Panc1 (cell line): ENCODE data around the gene PHF10. TPM values are rescaled to one million over a fixed set of nuclear protein-coding genes. Genes with fewer than 3 reads are reported as not detected.

Experiments used
- ATAC-seq: fragments of 200-7000 bp; cut with Tn5 transposase; 2 replicates; pipeline ENCODE4 v1.9.1; 2020; ENCODE audit warnings: mild to moderate bottlenecking, moderate library complexity
- BruUV-seq: library from RNA; stranded (reverse); fragments of 400-500 nt; replicated peaks from 2 replicates; lab custom pipeline; 2021; lab: Mats Ljungman, UMichigan
- CTCF ChIA-PET: fragments of 300-600 bp; sonication (Branson Sonifier 250); formaldehyde crosslinking; loops from one replicate; lab custom pipeline; 2022; ENCODE audit warnings: antibody characterized with exemption; lab: Charles Lee
- POLR2A ChIA-PET: fragments of 300-600 bp; sonication (Branson Sonifier 250); formaldehyde crosslinking; loops from one replicate; lab custom pipeline; 2022; ENCODE audit warnings: antibody characterized with exemption; lab: Charles Lee
- DNase-seq: peaks from one replicate; pipeline ENCODE4 v3.0.0-alpha.2; 2010; ENCODE audit warnings: low read depth, low spot score
- H3K27ac ChIP-seq: 2 replicates; pipeline ENCODE4 v1.5.1; 2011; ENCODE audit warnings: mild to moderate bottlenecking, low read length, inconsistent platforms
- H3K27me3 ChIP-seq: fragments of 200-500 bp; sonication (Bioruptor generic); 2 replicates; pipeline ENCODE4 v1.6.0; 2014; ENCODE audit warnings: low read length, inconsistent platforms; ENCODE audit not compliant: control insufficient read depth, insufficient read depth
- H3K36me3 ChIP-seq: fragments of 200-500 bp; sonication (Bioruptor generic); 2 replicates; pipeline ENCODE4 v1.5.1; 2014; ENCODE audit warnings: inconsistent platforms, mild to moderate bottlenecking, low read length, moderate library complexity; ENCODE audit not compliant: control insufficient read depth, insufficient read depth
- H3K4me1 ChIP-seq: 2 replicates; pipeline ENCODE4 v1.5.1; 2011; ENCODE audit warnings: inconsistent platforms, mild to moderate bottlenecking, low read length, moderate library complexity; ENCODE audit not compliant: control insufficient read depth, insufficient read depth
- H3K4me3 ChIP-seq, 2 experiments: 2 replicates each; pipeline ENCODE4 v1.5.1; 2011 to 2012; ENCODE audit warnings: low read depth in 2 of 2, low read length in 2 of 2, mild to moderate bottlenecking in 2 of 2, inconsistent platforms in 1 of 2, moderate library complexity in 1 of 2
- H3K9me3 ChIP-seq: fragments of 200-500 bp; sonication (Bioruptor generic); 2 replicates; pipeline ENCODE4 v1.5.1; 2014; ENCODE audit warnings: low read depth, mild to moderate bottlenecking, inconsistent platforms, low read length, moderate library complexity; ENCODE audit not compliant: control insufficient read depth, insufficient read depth
- POLR2AphosphoS5 ChIP-seq: IDR thresholded peaks from 2 replicates; pipeline ENCODE4 v1.6.1; 2012; ENCODE audit warnings: mild to moderate bottlenecking, low read depth, low read length, moderate library complexity
- SIN3A ChIP-seq: IDR thresholded peaks from 2 replicates; pipeline ENCODE4 v1.6.1; 2012; ENCODE audit warnings: low read depth, mild to moderate bottlenecking, low read length, moderate library complexity, borderline replicate concordance; ENCODE audit not compliant: insufficient read depth
- TCF7L2 ChIP-seq: IDR thresholded peaks from 2 replicates; pipeline ENCODE4 v1.6.1; 2011; ENCODE audit warnings: mild to moderate bottlenecking, low read depth, low read length, inconsistent platforms
- in situ Hi-C: cut with HindIII; loops from 2 replicates; pipeline ENCODE4 v1.10.0; 2016; ENCODE audit warnings: low sequenced_read_pairs, low pct_unique_long_range_greater_than_20kb
- intact Hi-C: fragments of 100-400 bp; cut with micrococcal nuclease; formaldehyde crosslinking; loops from one replicate; pipeline ENCODE4 v1.10.0; 2022; ENCODE audit not compliant: unreplicated experiment
- total RNA-seq: library from RNA; stranded (reverse); gene quantifications from one replicate; pipeline ENCODE4 v1.2.1, GENCODE V29; 2021; ENCODE audit not compliant: unreplicated experiment
- TF ChIP-seq, protein P1 (sequence below), 2 experiments: IDR thresholded peaks; 2 replicates each; pipeline ENCODE4 v1.6.1; 2011 to 2012; ENCODE audit warnings: low read depth in 2 of 2, control low read depth in 1 of 2, low read length in 1 of 2, mild to moderate bottlenecking in 1 of 2, moderate library complexity in 1 of 2; ENCODE audit not compliant: insufficient read depth in 1 of 2
- TF ChIP-seq, protein P2 (sequence below): fragments of 450-650 bp; IDR thresholded peaks from 2 replicates; pipeline ENCODE4 v1.5.1; 2017; ENCODE audit warnings: mild to moderate bottlenecking

Gene PHF10
- total RNA-seq, 1 experiment from 2014 or later, result 71.7 TPM

DNA sequence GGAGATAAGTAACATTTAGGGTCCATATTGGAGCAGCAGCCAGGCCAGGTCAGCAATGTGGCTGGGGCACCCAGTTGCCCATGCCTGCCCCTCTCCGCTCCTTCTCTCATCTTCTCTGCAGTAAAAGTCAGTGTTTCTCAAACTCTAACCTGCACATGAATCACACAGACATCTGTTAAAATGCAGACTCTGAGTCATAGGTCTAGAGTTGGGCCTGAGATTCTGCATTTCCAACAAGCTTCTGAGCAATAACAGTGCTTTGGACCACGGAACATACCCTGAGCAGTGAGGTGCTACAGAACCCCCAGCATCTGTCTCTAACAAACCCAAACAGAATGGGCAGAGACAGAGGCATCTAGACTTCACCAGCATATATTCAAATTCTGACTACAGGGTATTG lies 10.1 kb downstream of the PHF10 start:
- CTCF ChIA-PET, result no interaction called here
- no peaks in the 10 kb centered on the region for H3K9me3 ChIP-seq
- in situ Hi-C loops (no loop called here), intact Hi-C loops (no loop called here)
- peaks cover 56% of the 10 kb centered on the region for H3K36me3 ChIP-seq
- H3K4me3 ChIP-seq, result no peak overlapping the region
- no peak for DNase-seq
- no peaks in the 10 kb centered on the region for H3K27me3 ChIP-seq
- ATAC-seq, result no peak
- H3K4me1 ChIP-seq, result peaks cover 3% of the 10 kb centered on the region
- TF ChIP-seq, protein P1, sequence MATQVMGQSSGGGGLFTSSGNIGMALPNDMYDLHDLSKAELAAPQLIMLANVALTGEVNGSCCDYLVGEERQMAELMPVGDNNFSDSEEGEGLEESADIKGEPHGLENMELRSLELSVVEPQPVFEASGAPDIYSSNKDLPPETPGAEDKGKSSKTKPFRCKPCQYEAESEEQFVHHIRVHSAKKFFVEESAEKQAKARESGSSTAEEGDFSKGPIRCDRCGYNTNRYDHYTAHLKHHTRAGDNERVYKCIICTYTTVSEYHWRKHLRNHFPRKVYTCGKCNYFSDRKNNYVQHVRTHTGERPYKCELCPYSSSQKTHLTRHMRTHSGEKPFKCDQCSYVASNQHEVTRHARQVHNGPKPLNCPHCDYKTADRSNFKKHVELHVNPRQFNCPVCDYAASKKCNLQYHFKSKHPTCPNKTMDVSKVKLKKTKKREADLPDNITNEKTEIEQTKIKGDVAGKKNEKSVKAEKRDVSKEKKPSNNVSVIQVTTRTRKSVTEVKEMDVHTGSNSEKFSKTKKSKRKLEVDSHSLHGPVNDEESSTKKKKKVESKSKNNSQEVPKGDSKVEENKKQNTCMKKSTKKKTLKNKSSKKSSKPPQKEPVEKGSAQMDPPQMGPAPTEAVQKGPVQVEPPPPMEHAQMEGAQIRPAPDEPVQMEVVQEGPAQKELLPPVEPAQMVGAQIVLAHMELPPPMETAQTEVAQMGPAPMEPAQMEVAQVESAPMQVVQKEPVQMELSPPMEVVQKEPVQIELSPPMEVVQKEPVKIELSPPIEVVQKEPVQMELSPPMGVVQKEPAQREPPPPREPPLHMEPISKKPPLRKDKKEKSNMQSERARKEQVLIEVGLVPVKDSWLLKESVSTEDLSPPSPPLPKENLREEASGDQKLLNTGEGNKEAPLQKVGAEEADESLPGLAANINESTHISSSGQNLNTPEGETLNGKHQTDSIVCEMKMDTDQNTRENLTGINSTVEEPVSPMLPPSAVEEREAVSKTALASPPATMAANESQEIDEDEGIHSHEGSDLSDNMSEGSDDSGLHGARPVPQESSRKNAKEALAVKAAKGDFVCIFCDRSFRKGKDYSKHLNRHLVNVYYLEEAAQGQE (IDR thresholded peaks at IDR 0.05; ENCODE audit: insufficient read depth in 1 of 2, low read depth in 2 of 2, low read length in 1 of 2), result no peak
- TF ChIP-seq, protein P2, sequence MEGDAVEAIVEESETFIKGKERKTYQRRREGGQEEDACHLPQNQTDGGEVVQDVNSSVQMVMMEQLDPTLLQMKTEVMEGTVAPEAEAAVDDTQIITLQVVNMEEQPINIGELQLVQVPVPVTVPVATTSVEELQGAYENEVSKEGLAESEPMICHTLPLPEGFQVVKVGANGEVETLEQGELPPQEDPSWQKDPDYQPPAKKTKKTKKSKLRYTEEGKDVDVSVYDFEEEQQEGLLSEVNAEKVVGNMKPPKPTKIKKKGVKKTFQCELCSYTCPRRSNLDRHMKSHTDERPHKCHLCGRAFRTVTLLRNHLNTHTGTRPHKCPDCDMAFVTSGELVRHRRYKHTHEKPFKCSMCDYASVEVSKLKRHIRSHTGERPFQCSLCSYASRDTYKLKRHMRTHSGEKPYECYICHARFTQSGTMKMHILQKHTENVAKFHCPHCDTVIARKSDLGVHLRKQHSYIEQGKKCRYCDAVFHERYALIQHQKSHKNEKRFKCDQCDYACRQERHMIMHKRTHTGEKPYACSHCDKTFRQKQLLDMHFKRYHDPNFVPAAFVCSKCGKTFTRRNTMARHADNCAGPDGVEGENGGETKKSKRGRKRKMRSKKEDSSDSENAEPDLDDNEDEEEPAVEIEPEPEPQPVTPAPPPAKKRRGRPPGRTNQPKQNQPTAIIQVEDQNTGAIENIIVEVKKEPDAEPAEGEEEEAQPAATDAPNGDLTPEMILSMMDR, result no peak
- TF ChIP-seq POLR2AphosphoS5 (no peak), SIN3A (no peak)
- no peak overlapping the region for H3K27ac ChIP-seq
- no TSS peak for BruUV-seq
- POLR2A ChIA-PET, result no interaction called here

DNA sequence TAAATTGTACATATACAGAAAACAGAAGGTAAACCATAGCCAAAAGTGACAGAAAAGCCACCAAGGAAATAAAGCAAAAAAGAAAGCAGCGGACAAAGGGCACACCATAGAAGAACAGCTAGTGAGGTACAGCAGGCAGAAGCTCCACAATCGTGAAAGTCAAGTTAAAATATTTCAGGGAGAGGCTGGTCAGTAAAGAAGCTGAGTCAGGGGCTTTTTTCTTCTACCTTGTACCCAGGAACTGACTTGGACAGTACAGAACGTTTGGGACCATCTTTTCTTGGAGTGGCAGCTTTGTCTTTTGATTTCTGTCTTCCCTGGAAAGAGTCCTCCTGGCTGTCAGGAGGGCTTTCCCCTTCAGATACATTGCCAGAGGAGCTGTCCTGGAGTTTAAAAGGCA lies 14.3 kb downstream of the PHF10 start:
- ATAC-seq (no peak), DNase-seq (no peak)
- no peaks in the 10 kb centered on the region for H3K27me3 ChIP-seq
- no peak for TF ChIP-seq SIN3A
- no peak for TF ChIP-seq TCF7L2
- TF ChIP-seq, protein P2, result no peak
- TF ChIP-seq, protein P1 (IDR thresholded peaks at IDR 0.05; ENCODE audit: insufficient read depth in 1 of 2, low read depth in 2 of 2, low read length in 1 of 2), result no peak
- no peak for TF ChIP-seq POLR2AphosphoS5
- no peaks in the 10 kb centered on the region for H3K9me3 ChIP-seq
- H3K4me3 ChIP-seq, result no peak overlapping the region
- in situ Hi-C loops (no loop called here), intact Hi-C loops (no loop called here)
- H3K27ac ChIP-seq, result no peak overlapping the region
- ChIA-PET CTCF (no interaction called here), POLR2A (no interaction called here)
- H3K36me3 ChIP-seq, result peaks cover 55% of the 10 kb centered on the region
- no TSS peak for BruUV-seq
- H3K4me1 ChIP-seq, result peaks cover 1% of the 10 kb centered on the region
